VCaP (cell line): ENCODE measurements around the gene ARV1.
"Not testable (repeated sequence)": the region's sequence is repeated elsewhere in the genome, so short reads cannot be mapped to it uniquely, and the experiment has no call there.

ENCODE experiments used
- H3K27ac ChIP-seq: fragments of 450-650 bp; 2 replicates; pipeline ENCODE4 v1.5.1; 2017
- CTCF ChIP-seq: fragments of 450-650 bp; conservative IDR thresholded peaks from 2 replicates; pipeline ENCODE4 v1.5.1; 2017; ENCODE audit warnings: mild to moderate bottlenecking, moderate library complexity

The ARV1 gene

DNA sequence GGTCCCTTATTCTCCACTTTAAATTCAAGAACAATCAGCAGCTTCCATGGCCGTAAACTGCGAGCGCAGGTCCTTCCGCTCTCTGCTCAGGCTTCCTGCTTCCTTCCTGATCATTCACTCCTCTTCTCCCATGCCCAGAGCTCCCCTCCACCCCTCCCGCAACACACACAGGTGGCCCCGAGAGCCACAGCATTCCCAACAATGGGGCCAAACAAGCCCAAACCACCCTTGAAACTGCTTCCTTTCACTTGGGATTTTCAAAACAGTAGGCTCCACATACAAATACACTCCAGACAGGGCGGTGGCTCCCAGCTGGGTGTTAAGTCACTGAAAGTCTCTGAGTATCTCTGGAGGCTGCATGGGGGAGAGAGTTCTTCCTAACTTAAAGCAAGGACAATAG is 49.8 kb downstream of the ARV1 start:
- TF ChIP-seq CTCF: no peak
- H3K27ac ChIP-seq: no peak overlapping the region

- not testable (repeated sequence) for H3K27ac ChIP-seq
These were observed 50.4 kb downstream of the ARV1 start for GRCh38 chr1:231029247-231029646.

DNA sequence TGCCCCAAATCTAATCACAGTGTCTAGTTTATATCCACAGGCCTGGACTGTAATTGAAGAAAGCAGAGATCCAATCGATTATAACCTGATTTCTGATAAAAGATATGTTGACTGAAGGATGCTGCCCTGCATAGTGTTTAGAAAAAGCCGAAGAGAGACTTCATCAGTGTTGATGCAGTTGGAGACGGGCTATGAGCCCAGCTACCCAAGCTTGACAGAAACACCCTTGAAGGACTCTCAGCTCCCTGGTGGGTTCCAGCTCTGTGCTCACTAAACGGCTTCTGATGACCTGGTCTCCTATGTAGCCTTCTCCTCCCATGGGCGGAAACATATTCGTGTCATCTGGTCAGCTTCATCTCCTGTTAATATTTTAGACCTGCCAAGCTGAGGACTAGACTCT is 50.9 kb downstream of the ARV1 start:
- TF ChIP-seq CTCF: no peak
- no peak overlapping the region for H3K27ac ChIP-seq

DNA sequence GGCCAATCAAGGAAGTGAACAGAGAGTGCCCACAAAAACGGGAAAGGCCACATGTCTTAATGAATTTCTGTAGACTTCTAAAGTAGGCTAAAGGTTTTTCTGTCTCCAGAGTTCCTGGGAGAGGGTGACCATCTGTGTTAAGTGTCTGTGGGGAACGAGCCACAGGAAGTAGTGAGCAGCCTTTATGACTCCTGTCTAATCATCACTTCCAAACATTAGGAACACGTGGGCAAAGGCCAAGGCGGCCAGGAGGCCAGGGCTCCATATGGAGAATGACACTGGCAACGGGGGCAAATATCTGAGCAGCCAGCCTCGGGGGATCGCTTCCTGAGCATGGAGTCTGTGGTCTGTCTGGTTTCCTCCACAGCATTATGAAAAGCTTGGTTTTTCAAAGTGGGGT is 54.1 kb downstream of the ARV1 start:
- no peak overlapping the region for H3K27ac ChIP-seq
- no peak for TF ChIP-seq CTCF

- H3K27ac ChIP-seq: no peak overlapping the region
- TF ChIP-seq CTCF: no peak
These were observed 56.9 kb downstream of the ARV1 start for GRCh38 chr1:231035799-231036198.

DNA sequence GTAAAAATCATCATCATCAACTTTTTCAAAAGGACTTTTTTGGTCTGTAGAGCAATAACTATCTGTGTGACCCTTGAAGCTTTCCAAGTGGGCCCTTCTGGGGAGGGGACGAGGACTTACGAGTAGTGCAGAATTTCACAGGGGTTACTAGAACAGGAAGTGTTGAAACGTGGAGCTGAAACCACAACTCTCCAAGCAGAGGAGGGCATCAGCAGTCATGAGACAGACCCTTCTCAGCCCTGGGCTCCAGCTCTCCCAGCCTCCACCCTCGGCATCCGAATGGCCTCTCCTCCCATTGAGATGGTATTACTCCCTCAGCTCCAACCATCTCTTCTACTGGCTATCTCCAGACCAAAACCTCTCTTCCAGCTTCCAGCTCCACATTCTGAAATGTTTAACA is 57.5 kb downstream of the ARV1 start:
- no peak for TF ChIP-seq CTCF
- no peak overlapping the region for H3K27ac ChIP-seq

DNA sequence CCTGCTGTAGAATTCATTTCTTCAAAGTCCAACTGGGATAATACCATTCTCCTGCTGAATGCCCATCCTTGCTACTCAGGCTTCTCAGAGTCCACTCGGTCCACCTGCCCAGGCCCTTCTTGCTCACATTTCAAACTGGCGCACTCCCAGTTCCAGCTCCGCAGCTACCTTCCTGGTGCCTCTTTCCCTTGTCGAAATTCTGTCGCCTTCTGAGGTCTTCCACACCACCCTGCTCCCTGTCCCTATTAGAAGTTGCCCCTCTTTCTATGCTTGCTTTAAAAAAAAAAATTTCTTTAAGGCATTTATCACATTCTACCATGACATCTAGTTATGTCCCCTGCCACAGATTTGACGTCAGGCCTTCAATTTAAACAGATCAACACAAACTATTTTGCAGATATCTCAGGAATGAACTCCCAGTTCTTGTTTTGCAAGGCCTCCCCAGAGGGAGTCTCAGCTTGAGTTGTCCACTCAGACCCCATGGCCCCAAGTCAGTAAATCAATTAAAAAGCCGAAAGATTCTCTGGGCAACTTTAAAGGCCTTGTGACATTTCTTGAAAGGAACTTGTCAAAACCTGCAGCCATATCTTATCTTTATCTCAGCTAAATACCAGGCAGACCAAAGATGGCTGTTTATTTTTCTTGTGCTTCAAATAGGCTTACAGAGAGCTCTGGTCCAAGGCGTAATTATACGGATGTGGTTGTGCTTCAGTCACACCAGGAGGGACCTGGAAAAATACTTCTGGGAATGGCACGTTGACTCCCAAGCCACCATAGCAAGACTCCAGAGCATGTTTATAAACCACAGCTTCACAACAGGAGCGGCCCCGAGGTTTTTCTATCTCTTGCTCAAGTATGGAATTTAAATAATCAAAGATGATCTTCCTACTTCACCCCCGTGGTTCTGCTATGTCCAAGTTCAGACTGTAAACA is 59.0 kb downstream of the ARV1 start:
- no peak overlapping the region for H3K27ac ChIP-seq
- TF ChIP-seq CTCF: no peak
